ENCODE measurements around the gene SLC7A8.

GRCh38 chr14:23130871-23131270, 52.6 kb downstream of the SLC7A8 start:
- TF ChIP-seq CTCF (IDR thresholded peaks at IDR 0.05) (no peak), POLR2AphosphoS5 (IDR thresholded peaks at IDR 0.05) (no peak)
